Measurements from ENCODE around the gene USB1. TPM values are rescaled to one million over a fixed set of nuclear protein-coding genes. Genes with fewer than 3 reads are reported as not detected.

USB1 gene
- total RNA-seq, 1 donor from 2014 or later = 35.2 TPM

GRCh38 chr16:58026139-58026704 is 25.0 kb downstream of the USB1 start:
- peak overlapping the region; percentile 84 for H3K4me3 ChIP-seq
- TF ChIP-seq CTCF (IDR thresholded peaks at IDR 0.05; ENCODE audit: borderline replicate concordance) = no peak
- no peaks in the 10 kb centered on the region for H3K9me3 ChIP-seq (replicated peaks)
- no peaks in the 10 kb centered on the region for H3K27me3 ChIP-seq (ENCODE audit: low read depth)
- intact Hi-C loops (cut with micrococcal nuclease) = no loop called here
- H3K4me1 ChIP-seq = peaks cover 100% of the 10 kb centered on the region
- no peaks in the 10 kb centered on the region for H3K36me3 ChIP-seq
- peak overlapping the region; percentile 96 for H3K27ac ChIP-seq (replicated peaks)
- DNase-seq = peak; percentile 66

GRCh38 chr16:58026705-58027160 is 25.5 kb downstream of the USB1 start:
- intact Hi-C loops (cut with micrococcal nuclease) = no loop called here
- H3K4me1 ChIP-seq = peaks cover 100% of the 10 kb centered on the region
- H3K9me3 ChIP-seq (replicated peaks) = no peaks in the 10 kb centered on the region
- peak overlapping the region; percentile 96 for H3K27ac ChIP-seq (replicated peaks)
- peak; percentile 27 for DNase-seq
- no peaks in the 10 kb centered on the region for H3K27me3 ChIP-seq (ENCODE audit: low read depth)
- no peak for TF ChIP-seq CTCF (IDR thresholded peaks at IDR 0.05; ENCODE audit: borderline replicate concordance)
- H3K4me3 ChIP-seq = peak overlapping the region; percentile 84
- no peaks in the 10 kb centered on the region for H3K36me3 ChIP-seq

GRCh38 chr16:58027161-58027915 is 26.1 kb downstream of the USB1 start:
- DNase-seq = peak; percentile 70
- H3K4me1 ChIP-seq = peaks cover 100% of the 10 kb centered on the region

GRCh38 chr16:58027916-58028455 is 26.8 kb downstream of the USB1 start:
- peaks cover 100% of the 10 kb centered on the region for H3K4me1 ChIP-seq
- H3K4me3 ChIP-seq = peak overlapping the region; percentile 84
- H3K27me3 ChIP-seq (ENCODE audit: low read depth) = no peaks in the 10 kb centered on the region
- no peaks in the 10 kb centered on the region for H3K36me3 ChIP-seq
- peak overlapping the region; percentile 96 for H3K27ac ChIP-seq (replicated peaks)
- peak; percentile 9 for DNase-seq
- no peaks in the 10 kb centered on the region for H3K9me3 ChIP-seq (replicated peaks)
- intact Hi-C loops (cut with micrococcal nuclease) = no loop called here
- TF ChIP-seq CTCF (IDR thresholded peaks at IDR 0.05; ENCODE audit: borderline replicate concordance) = no peak

More at GRCh38 chr16:58027161-58027915, 26.1 kb downstream of the USB1 start:
- TF ChIP-seq CTCF (IDR thresholded peaks at IDR 0.05; ENCODE audit: borderline replicate concordance) = no peak
- H3K36me3 ChIP-seq = no peaks in the 10 kb centered on the region
- H3K4me3 ChIP-seq = peak overlapping the region; percentile 84
- intact Hi-C loops (cut with micrococcal nuclease) = no loop called here
- no peaks in the 10 kb centered on the region for H3K9me3 ChIP-seq (replicated peaks)
- H3K27ac ChIP-seq (replicated peaks) = peak overlapping the region; percentile 96
- no peaks in the 10 kb centered on the region for H3K27me3 ChIP-seq (ENCODE audit: low read depth)

GRCh38 chr16:58028541-58029070 is 27.4 kb downstream of the USB1 start:
- Histone ChIP-seq H3K4me3 (peak overlapping the region; percentile 84), H3K9me3 (replicated peaks) (no peaks in the 10 kb centered on the region), H3K27me3 (ENCODE audit: low read depth) (no peaks in the 10 kb centered on the region), H3K27ac (replicated peaks) (peak overlapping the region; percentile 96), H3K36me3 (no peaks in the 10 kb centered on the region), H3K4me1 (peaks cover 100% of the 10 kb centered on the region)
- peak; percentile 15 for DNase-seq
- no peak for TF ChIP-seq CTCF (IDR thresholded peaks at IDR 0.05; ENCODE audit: borderline replicate concordance)
- intact Hi-C loops (cut with micrococcal nuclease) = no loop called here

All from left ventricle myocardium inferior (tissue), 1 donor.